HCEC 1CT (cell line): ENCODE results near the gene SLC31A1.

Experiments used
- DNase-seq: peaks from one replicate; pipeline ENCODE4 v3.0.0-alpha.2; 2017

SLC31A1 gene

GRCh38 chr9:113309204-113309813 lies 88.0 kb downstream of the SLC31A1 start:
- DNase-seq = peak; percentile 50

GRCh38 chr9:113310538-113310937 lies 89.2 kb downstream of the SLC31A1 start:
- DNase-seq = no peak

DNA sequence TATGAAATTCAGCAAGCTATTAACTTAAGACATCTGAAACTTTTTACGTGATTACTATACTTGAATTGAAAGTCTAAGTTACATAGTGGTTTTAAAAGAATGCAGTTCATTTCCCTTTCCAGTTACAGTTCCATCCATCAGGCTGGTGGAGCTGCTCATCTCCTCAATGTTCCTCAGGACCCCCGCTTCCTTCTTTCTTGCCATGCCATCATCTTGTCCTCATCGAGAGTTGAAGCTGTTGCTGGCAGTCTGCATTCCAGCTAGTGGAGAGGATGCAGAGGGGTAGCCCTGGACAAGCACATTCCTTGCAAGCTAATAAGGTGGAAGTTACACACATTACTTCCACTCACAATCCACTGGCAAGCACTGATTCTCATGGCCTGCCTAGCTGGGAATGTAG lies 90.6 kb downstream of the SLC31A1 start:
- no peak for DNase-seq

DNA sequence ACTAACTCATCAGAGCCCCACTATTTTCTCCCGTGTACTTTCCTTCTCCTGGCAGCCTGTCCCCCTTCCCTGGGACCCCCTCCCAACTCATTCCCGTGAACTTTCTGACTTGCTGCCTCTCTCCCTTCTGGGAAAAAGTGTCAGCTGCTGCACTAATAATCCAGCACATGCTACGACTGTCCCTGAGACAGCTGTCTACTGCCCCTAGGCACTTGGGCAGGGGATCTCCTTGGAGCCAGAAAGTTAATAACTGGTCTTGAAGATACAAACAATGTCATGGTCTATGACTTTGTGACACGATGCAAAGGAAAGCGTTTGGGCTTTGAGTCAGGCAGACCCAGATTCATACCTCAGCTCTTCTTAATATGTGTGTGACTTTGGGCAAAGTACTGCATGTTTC lies 91.9 kb downstream of the SLC31A1 start:
- DNase-seq = no peak
